NCI-H2171 treated with DMSO at 0.1 percent for 48 hours (cell line): ENCODE results near the gene HSD17B14.
"Not testable (repeated sequence)": the region's sequence is repeated elsewhere in the genome, so short reads cannot be mapped to it uniquely, and the experiment has no call there.

Experiments
- DNase-seq: peaks from one replicate; lab custom pipeline; 2025; lab: John Stamatoyannopoulos, UW

HSD17B14 gene

GRCh38 chr19:48836089-48837017, at the start of gene HSD17B14:
HSD17B14 (minus strand) TSS chr19:48836491; CDS start chr19:48836411, 80 bp downstream.
- peak; percentile 53 for DNase-seq

GRCh38 chr19:48883726-48884125, 47.4 kb upstream of the HSD17B14 start:
- DNase-seq = no peak

- peak; percentile 41 for DNase-seq
These were observed 45.7 kb upstream of the HSD17B14 start for GRCh38 chr19:48881741-48882657.

- not testable (repeated sequence) for DNase-seq
These were observed 43.4 kb upstream of the HSD17B14 start for GRCh38 chr19:48879696-48880095.

GRCh38 chr19:48879025-48879637, 42.8 kb upstream of the HSD17B14 start:
- DNase-seq = no peak

GRCh38 chr19:48878196-48879024, 42.1 kb upstream of the HSD17B14 start:
- DNase-seq = no peak

GRCh38 chr19:48877855-48878195, 41.5 kb upstream of the HSD17B14 start:
- DNase-seq = no peak

GRCh38 chr19:48876043-48876981, 40.0 kb upstream of the HSD17B14 start:
- not testable (repeated sequence) for DNase-seq

- no peak for DNase-seq
These were observed 38.2 kb upstream of the HSD17B14 start for GRCh38 chr19:48874303-48875135.

GRCh38 chr19:48873476-48874302, 37.4 kb upstream of the HSD17B14 start:
- DNase-seq = no peak

GRCh38 chr19:48872884-48873475, 36.7 kb upstream of the HSD17B14 start:
- peak; percentile 62 for DNase-seq

- DNase-seq = peak; percentile 96
These were observed 36.0 kb upstream of the HSD17B14 start, which contains the start of gene PPP1R15A for GRCh38 chr19:48872182-48872883. PPP1R15A (plus strand) TSS chr19:48872421; CDS start chr19:48873234, 813 bp downstream.

GRCh38 chr19:48871471-48872181, 35.3 kb upstream of the HSD17B14 start:
- DNase-seq = not testable (repeated sequence)

GRCh38 chr19:48870048-48870447, 33.8 kb upstream of the HSD17B14 start:
- no peak for DNase-seq

- DNase-seq = no peak
These were observed 32.0 kb upstream of the HSD17B14 start, which contains the start of gene PLEKHA4 for GRCh38 chr19:48868114-48868886. PLEKHA4 (minus strand) TSS chr19:48868617; CDS start chr19:48867620, 997 bp downstream.

GRCh38 chr19:48867746-48868113, 31.4 kb upstream of the HSD17B14 start:
- DNase-seq = no peak
